NCI-H748 (cell line): ENCODE measurements around the gene ARHGEF33.

Experiments
- DNase-seq: peaks from one replicate; lab custom pipeline; 2025; ENCODE audit not compliant: unreplicated experiment; lab: John Stamatoyannopoulos, UW

Gene ARHGEF33

GRCh38 chr2:38889575-38889974, at the start of gene ARHGEF33:
Gene ARHGEF33, plus strand, starts transcription at chr2:38889875. Its CDS starts 29,573 bp downstream, at chr2:38919448.
- no peak for DNase-seq

GRCh38 chr2:38850045-38850444, 39.6 kb upstream of the ARHGEF33 start:
- DNase-seq = no peak

- DNase-seq = no peak
These were observed 33.5 kb upstream of the ARHGEF33 start for GRCh38 chr2:38856165-38856564.

GRCh38 chr2:38862476-38862875, 27.2 kb upstream of the ARHGEF33 start:
- DNase-seq = no peak

GRCh38 chr2:38863061-38863695, 26.5 kb upstream of the ARHGEF33 start:
- peak; percentile 30 for DNase-seq

GRCh38 chr2:38866773-38867443, 22.8 kb upstream of the ARHGEF33 start:
- no peak for DNase-seq

- DNase-seq = no peak
These were observed 18.2 kb upstream of the ARHGEF33 start for GRCh38 chr2:38871432-38871831.

GRCh38 chr2:38873763-38874162, 15.9 kb upstream of the ARHGEF33 start:
- DNase-seq = no peak

- no peak for DNase-seq
These were observed 14.5 kb upstream of the ARHGEF33 start for GRCh38 chr2:38875227-38875575.

- DNase-seq = peak; percentile 77
These were observed 13.9 kb upstream of the ARHGEF33 start, which contains the start of the genes DHX57 and MORN2 for GRCh38 chr2:38875576-38876367. Gene DHX57, minus strand, starts transcription at chr2:38875934. Its CDS starts 7,529 bp downstream, at chr2:38868405. Gene MORN2, plus strand, starts transcription at chr2:38875976.

GRCh38 chr2:38876407-38876806, 13.3 kb upstream of the ARHGEF33 start:
- no peak for DNase-seq

GRCh38 chr2:38886063-38886462, 3.6 kb upstream of the ARHGEF33 start:
- DNase-seq = no peak

- no peak for DNase-seq
These were observed 2.3 kb upstream of the ARHGEF33 start for GRCh38 chr2:38887347-38887746.

- DNase-seq = no peak
These were observed 1.6 kb upstream of the ARHGEF33 start for GRCh38 chr2:38887902-38888554.

- no peak for DNase-seq
These were observed 630 bp upstream of the ARHGEF33 start for GRCh38 chr2:38889045-38889444.

GRCh38 chr2:38892819-38893218, 3.1 kb downstream of the ARHGEF33 start:
- DNase-seq = no peak

- no peak for DNase-seq
These were observed 8.6 kb downstream of the ARHGEF33 start for GRCh38 chr2:38898256-38898655.

- no peak for DNase-seq
These were observed 11.1 kb downstream of the ARHGEF33 start for GRCh38 chr2:38900726-38901125.

GRCh38 chr2:38905251-38905650, 15.6 kb downstream of the ARHGEF33 start:
- DNase-seq = no peak

- no peak for DNase-seq
These were observed 17.6 kb downstream of the ARHGEF33 start for GRCh38 chr2:38907242-38907641.
